PC-9 (cell line): ENCODE data around the gene HDAC11. TPM values are rescaled to one million over a fixed set of nuclear protein-coding genes. Genes with fewer than 3 reads are reported as not detected.
A peak's percentile ranks its signal among the peaks of the same experiment; 100 is the strongest.

Experiments
- BruUV-seq: library from RNA; stranded (reverse); fragments of 400-500 nt; replicated peaks from 2 replicates; lab custom pipeline; 2021; lab: Mats Ljungman, UMichigan
- CTCF ChIA-PET: fragments of 300-600 bp; sonication (Branson Sonifier 250); formaldehyde crosslinking; loops from one replicate; lab custom pipeline; 2022; ENCODE audit warnings: antibody characterized with exemption; lab: Charles Lee
- POLR2A ChIA-PET: fragments of 300-600 bp; sonication (Branson Sonifier 250); formaldehyde crosslinking; loops from one replicate; lab custom pipeline; 2022; ENCODE audit warnings: antibody characterized with exemption; ENCODE audit not compliant: unreplicated experiment; lab: Charles Lee
- DNase-seq, 2 experiments: peaks; one replicate each; pipeline versions ENCODE4 v3.0.0 to v3.0.0-alpha.2; 2015 to 2022; ENCODE audit warnings: mixed read lengths in 1 of 2
- H2AFZ ChIP-seq: fragments of 200-600 bp; sonication (generic); 2 replicates; pipeline ENCODE4 v1.8.1; 2017; ENCODE audit warnings: antibody characterized with exemption
- H3F3A ChIP-seq: fragments of 200-600 bp; sonication (generic); 2 replicates; pipeline ENCODE4 v1.8.1; 2017; ENCODE audit warnings: antibody characterized with exemption, mild to moderate bottlenecking, low read depth; ENCODE audit not compliant: insufficient read depth
- H3K27ac ChIP-seq: fragments of 200-600 bp; sonication (generic); 2 replicates; pipeline ENCODE4 v1.6.1; 2016; ENCODE audit warnings: mixed run types
- H3K27me3 ChIP-seq: fragments of 200-600 bp; sonication (generic); 2 replicates; pipeline ENCODE4 v1.6.1; 2016; ENCODE audit warnings: low read depth, mixed run types; ENCODE audit not compliant: insufficient read depth
- H3K36me3 ChIP-seq: fragments of 200-600 bp; sonication (generic); 2 replicates; pipeline ENCODE4 v1.6.1; 2016; ENCODE audit warnings: low read depth, mixed run types
- H3K4me1 ChIP-seq: fragments of 200-600 bp; sonication (generic); replicated peaks from 2 replicates; pipeline ENCODE4 v1.6.1; 2016; ENCODE audit warnings: mixed run types; ENCODE audit not compliant: insufficient read depth
- H3K4me2 ChIP-seq: fragments of 200-600 bp; sonication (generic); 2 replicates; pipeline ENCODE4 v1.6.1; 2017; ENCODE audit warnings: mixed run types
- H3K4me3 ChIP-seq: fragments of 200-600 bp; sonication (generic); 2 replicates; pipeline ENCODE4 v1.6.1; 2016; ENCODE audit warnings: mixed run types
- H3K79me2 ChIP-seq: fragments of 200-600 bp; sonication (generic); 2 replicates; pipeline ENCODE4 v1.6.1; 2017; ENCODE audit warnings: low read depth, mixed run types
- H3K9me2 ChIP-seq: fragments of 200-600 bp; sonication (generic); 2 replicates; pipeline ENCODE4 v1.8.1; 2017; ENCODE audit warnings: mild to moderate bottlenecking; ENCODE audit not compliant: insufficient read depth
- H3K9me3 ChIP-seq: fragments of 200-600 bp; sonication (generic); 2 replicates; pipeline ENCODE4 v1.8.1; 2016; ENCODE audit warnings: low read depth; ENCODE audit not compliant: insufficient read depth
- H4K20me1 ChIP-seq: fragments of 200-600 bp; sonication (generic); 2 replicates; pipeline ENCODE4 v1.8.1; 2017; ENCODE audit not compliant: insufficient read depth
- CTCF ChIP-seq: fragments of 200-600 bp; sonication (generic); conservative IDR thresholded peaks from 2 replicates; pipeline ENCODE4 v1.6.1; 2017; ENCODE audit warnings: mixed run types, antibody characterized with exemption, mild to moderate bottlenecking, moderate library complexity
- EZH2 ChIP-seq: fragments of 200-600 bp; sonication (generic); IDR thresholded peaks from 2 replicates; pipeline ENCODE4 v1.8.0; 2017; ENCODE audit warnings: antibody characterized with exemption, low read depth
- intact Hi-C: fragments of 100-400 bp; cut with micrococcal nuclease; formaldehyde crosslinking; loops from one replicate; pipeline ENCODE4 v1.10.0; 2022; ENCODE audit not compliant: unreplicated experiment
- total RNA-seq: library from RNA; stranded (reverse); gene quantifications from 2 replicates; pipeline ENCODE4 v1.2.3, GENCODE V29; 2021

HDAC11 gene
- total RNA-seq, 1 experiment from 2014 or later: 18.4 TPM

- TF ChIP-seq CTCF (no peak), EZH2 (no peak)
- Histone ChIP-seq H3K9me2 (no peaks in the 10 kb centered on the region), H3K27ac (peak overlapping the region; percentile 71), H2AFZ (peak overlapping the region; percentile 86), H3K27me3 (no peaks in the 10 kb centered on the region), H3F3A (peaks cover 21% of the 10 kb centered on the region; the same call in 1 of the 2 replicates), H3K9me3 (no peaks in the 10 kb centered on the region), H3K79me2 (no peaks in the 10 kb centered on the region), H3K4me3 (peak overlapping the region; percentile 59), H3K4me2 (peak overlapping the region; percentile 69), H4K20me1 (no peaks in the 10 kb centered on the region), H3K4me1 (peaks cover 13% of the 10 kb centered on the region), H3K36me3 (no peaks in the 10 kb centered on the region)
- peak in 1 of 2 experiments; percentile 62 for DNase-seq
- ChIA-PET CTCF (interaction anchor here (1.6 to 2.2 kb wide), 2 partner anchors 29 to 360 kb away, joined by 10 to 23 read pairs; partner anchors contain the start of gene HDAC11), POLR2A (interaction anchor here (0.5 to 1.3 kb wide), 3 partner anchors 29 to 222 kb away, joined by 3 to 11 read pairs (median 8); partner anchors contain the start of gene HDAC11)
- TSS peak; percentile 57 for BruUV-seq
- intact Hi-C loops: loop anchor here (5.0 to 10.0 kb wide), 5 partner anchors 39 to 599 kb away; no protein-coding TSS in a partner anchor
Measured at GRCh38 chr3:13451301-13451673, 28.8 kb upstream of the HDAC11 start.

GRCh38 chr3:13452490-13453335 is 27.4 kb upstream of the HDAC11 start:
- Histone ChIP-seq H3K9me2 (no peaks in the 10 kb centered on the region), H3K4me1 (peaks cover 13% of the 10 kb centered on the region), H3F3A (peaks cover 21% of the 10 kb centered on the region; the same call in 1 of the 2 replicates), H2AFZ (peak overlapping the region; percentile 86; the same call in 1 of the 2 replicates), H3K27ac (peak overlapping the region; percentile 71), H3K27me3 (no peaks in the 10 kb centered on the region), H4K20me1 (no peaks in the 10 kb centered on the region), H3K4me3 (peak overlapping the region; percentile 59; the same call in 1 of the 2 replicates), H3K36me3 (no peaks in the 10 kb centered on the region), H3K9me3 (no peaks in the 10 kb centered on the region), H3K79me2 (no peaks in the 10 kb centered on the region), H3K4me2 (peak overlapping the region; percentile 69)
- ChIA-PET POLR2A (interaction anchor here (0.6 to 1.3 kb wide), 3 partner anchors 27 to 118 kb away, joined by 5 to 9 read pairs (median 8); partner anchors contain the start of gene HDAC11), CTCF (interaction anchor here (0.5 to 2.2 kb wide), 8 partner anchors 21 to 874 kb away, joined by 3 to 23 read pairs (median 4); partner anchors contain the start of gene HDAC11)
- no TSS peak for BruUV-seq
- intact Hi-C loops: loop anchor here (2.0 to 10.0 kb wide), 7 partner anchors 32 to 600 kb away; partner anchors contain the start of gene NUP210
- DNase-seq: peak; percentile 25 to 43
- TF ChIP-seq EZH2: no peak
- TF ChIP-seq CTCF: peak; percentile 77

- no peaks in the 10 kb centered on the region for H3K36me3 ChIP-seq
- BruUV-seq: no TSS peak
- no peak overlapping the region for H3K27ac ChIP-seq
- H3K4me1 ChIP-seq: peaks cover 11% of the 10 kb centered on the region
- no peak overlapping the region for H3K4me2 ChIP-seq
- H3K27me3 ChIP-seq: no peaks in the 10 kb centered on the region
- intact Hi-C loops: loop anchor here (10.0 kb wide), 2 partner anchors 241 to 461 kb away; no protein-coding TSS in a partner anchor
- H3K4me3 ChIP-seq: no peak overlapping the region
- no peak overlapping the region for H2AFZ ChIP-seq
- no peak for DNase-seq
- no peaks in the 10 kb centered on the region for H3K9me2 ChIP-seq
- POLR2A ChIA-PET: no interaction called here
- no peaks in the 10 kb centered on the region for H4K20me1 ChIP-seq
- TF ChIP-seq CTCF: no peak
- TF ChIP-seq EZH2: no peak
- no peaks in the 10 kb centered on the region for H3K9me3 ChIP-seq
- CTCF ChIA-PET: interaction anchor here (0.5 to 0.7 kb wide), 4 partner anchors 205 to 659 kb away, joined by 3 to 5 read pairs (median 3); partner anchors contain the start of gene CAND2
- no peaks in the 10 kb centered on the region for H3K79me2 ChIP-seq
- H3F3A ChIP-seq: peaks cover 21% of the 10 kb centered on the region; the same call in 1 of the 2 replicates
Measured at GRCh38 chr3:13455644-13456043, 24.5 kb upstream of the HDAC11 start.
